ENCODE results near the gene LRGUK.
"Not testable (repeated sequence)": the region's sequence is repeated elsewhere in the genome, so short reads cannot be mapped to it uniquely, and the experiment has no call there.

LRGUK gene

DNA sequence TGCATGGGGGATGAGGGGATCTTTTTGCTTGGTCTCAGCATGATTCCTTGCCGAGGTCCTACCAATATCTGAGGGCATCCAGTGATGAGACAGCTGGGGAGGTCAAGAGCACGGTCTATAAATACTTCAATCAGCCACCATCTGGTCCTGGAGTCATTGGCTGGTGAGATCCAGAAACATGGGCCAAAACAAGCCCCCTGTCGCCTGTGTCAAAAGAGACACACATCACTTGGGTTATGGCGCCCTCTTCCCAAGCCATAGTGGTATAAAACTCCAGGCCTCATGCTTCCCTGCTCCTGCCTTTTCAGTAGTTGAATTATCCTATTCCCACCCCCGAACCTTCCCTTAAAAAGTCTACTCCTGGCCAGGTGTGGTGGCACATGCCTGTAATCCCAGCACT, 128.7 kb downstream of the LRGUK start:
- peak; percentile 95 for DNase-seq

- no peak for DNase-seq
Observed at GRCh38 chr7:134262322-134262721, 135.2 kb downstream of the LRGUK start.

- DNase-seq: no peak
Observed at GRCh38 chr7:134276951-134277350, 149.8 kb downstream of the LRGUK start.

- no peak for DNase-seq
Observed at GRCh38 chr7:134278502-134279153, 151.5 kb downstream of the LRGUK start.

- no peak for DNase-seq
Observed at GRCh38 chr7:134279336-134279735, 152.2 kb downstream of the LRGUK start.

DNA sequence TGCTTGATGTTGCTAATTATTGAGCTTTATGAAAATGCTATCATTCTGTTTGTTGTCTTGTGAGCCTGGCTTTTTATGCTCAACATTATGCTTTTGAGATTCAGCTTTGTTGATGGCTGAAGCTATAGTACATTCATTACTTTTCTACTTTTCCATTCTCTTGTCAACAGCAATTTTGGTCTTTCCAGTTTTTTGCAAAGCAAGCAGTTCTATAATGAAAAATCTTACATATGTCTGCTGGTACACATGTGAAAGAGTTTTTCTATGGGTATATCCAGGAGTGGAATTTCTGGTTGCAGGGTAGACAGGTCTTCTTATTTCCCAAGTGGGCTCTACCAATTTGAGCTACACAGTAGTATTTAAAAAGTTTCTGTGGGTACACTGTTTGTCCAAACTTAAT, 152.8 kb downstream of the LRGUK start:
- no peak for DNase-seq

GRCh38 chr7:134280508-134280907, 153.4 kb downstream of the LRGUK start:
- DNase-seq: no peak

- no peak for DNase-seq
Observed at GRCh38 chr7:134284011-134284410, 156.9 kb downstream of the LRGUK start.

- no peak for DNase-seq
Observed at GRCh38 chr7:134284952-134285351, 157.8 kb downstream of the LRGUK start.

- no peak for DNase-seq
Observed at GRCh38 chr7:134287916-134288659, 160.9 kb downstream of the LRGUK start.

GRCh38 chr7:134289423-134289822, 162.3 kb downstream of the LRGUK start:
- DNase-seq: no peak

- DNase-seq: no peak
Observed at GRCh38 chr7:134289841-134290240, 162.7 kb downstream of the LRGUK start.

DNA sequence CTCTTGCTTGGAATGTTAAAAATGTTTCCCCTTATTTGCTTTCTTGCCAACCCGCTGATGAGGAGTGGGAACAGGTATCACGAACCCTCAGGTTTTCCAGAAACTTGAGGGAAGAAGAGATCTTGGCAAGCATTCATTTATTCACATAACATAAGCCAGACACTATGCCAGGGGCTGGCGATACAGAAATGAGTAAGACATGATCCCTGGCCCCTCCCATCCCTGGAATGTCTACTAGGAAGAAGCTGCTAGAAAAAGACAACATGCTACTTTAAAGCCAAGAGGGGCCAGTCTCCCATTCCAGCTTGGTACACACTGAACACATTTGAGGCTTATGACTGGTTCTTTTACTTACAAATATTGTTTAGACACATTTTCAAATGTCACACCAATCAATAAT, 163.1 kb downstream of the LRGUK start:
- no peak for DNase-seq

DNA sequence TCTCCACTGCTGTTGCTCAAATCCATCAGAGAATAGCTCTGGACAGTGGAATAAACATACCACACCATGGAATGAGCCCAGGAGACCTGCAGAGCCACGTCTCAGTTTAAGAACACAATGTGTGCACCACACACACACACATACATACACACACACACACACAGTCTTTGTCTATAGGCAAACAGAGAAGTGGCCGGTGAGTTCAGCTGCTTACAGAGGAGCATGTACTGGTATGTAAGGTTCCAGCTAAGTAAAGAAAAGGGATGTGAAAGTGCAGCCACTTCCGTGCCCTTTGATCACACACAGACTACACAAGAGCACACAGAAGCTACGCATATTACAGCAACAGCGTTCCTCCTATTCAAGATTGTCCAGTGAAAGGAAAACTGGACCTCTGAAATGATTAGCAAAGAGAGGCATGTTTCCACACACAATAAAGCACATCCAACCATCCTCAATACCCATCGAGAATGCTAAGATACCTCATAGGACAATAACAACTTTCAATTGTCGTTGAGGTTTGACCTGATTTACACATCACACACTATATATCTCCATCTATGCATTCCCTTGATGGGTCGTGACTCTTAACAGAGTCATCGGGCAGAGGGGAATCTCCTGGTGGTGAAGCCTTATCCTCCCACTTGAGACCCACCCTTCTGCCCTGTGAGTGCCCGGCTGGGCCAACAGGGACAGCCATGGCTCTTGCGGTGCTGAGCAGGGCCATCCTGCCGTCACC, 166.0 kb downstream of the LRGUK start:
- no peak for DNase-seq

- not testable (repeated sequence) for DNase-seq
Observed at GRCh38 chr7:134295982-134296381, 168.8 kb downstream of the LRGUK start.

- no peak for DNase-seq
Observed at GRCh38 chr7:134297489-134297888, 170.3 kb downstream of the LRGUK start.

DNA sequence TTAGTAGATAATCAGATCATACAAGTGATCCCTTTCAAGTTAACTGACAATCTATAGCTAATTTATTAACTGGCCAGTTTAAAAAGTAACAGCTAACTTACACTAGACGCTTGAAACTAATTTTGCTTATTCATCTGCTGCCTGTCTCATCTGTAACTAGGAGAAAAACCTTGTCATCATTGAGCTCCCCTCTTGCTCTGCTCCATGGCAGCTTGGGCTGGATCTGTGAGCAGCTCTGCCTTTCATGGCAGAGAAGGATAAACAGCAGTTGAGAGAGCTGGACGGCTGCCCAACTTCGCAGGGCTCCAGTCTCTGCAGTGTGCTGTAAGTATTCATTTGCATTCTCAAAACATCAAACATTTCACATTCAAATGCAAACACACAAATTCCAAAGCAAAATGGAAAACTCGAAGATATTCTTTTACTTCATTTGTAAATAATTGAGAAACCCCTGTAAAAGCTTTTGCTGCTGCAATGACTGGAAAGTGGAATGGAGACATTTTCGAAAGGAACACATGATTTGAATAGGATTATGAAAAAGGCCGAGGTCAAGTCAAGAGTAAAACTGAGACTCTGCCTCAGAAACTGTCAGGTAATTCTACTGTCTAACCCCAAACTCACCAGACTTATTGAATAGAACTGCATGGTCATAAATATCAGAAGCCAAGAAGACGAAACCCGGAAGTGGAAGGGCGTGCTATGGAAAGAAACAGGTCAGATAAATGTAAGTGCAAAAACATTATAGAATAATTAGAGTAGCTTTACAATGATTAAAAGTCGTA, 172.0 kb downstream of the LRGUK start:
- DNase-seq: peak; percentile 64

DNA sequence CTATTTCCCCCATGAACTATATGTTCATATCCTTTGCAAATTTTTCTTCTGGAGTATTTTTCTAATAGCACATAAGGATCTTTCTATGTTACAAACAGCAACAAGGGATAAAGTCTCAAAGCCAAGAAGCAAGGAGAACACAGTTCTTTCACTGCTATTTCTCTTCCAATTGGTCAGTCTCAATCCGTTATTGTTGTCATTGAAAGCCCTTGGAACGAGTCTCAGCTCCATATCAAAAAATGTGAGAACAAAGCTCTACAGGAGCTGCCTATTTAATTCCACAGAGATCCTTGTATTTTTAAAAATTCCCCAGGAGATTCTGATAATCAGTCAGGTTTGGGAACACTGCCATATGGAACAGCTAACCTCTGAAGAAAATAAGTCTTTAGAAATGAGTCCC, 173.8 kb downstream of the LRGUK start:
- DNase-seq: no peak

- no peak for DNase-seq
Observed at GRCh38 chr7:134301592-134301991, 174.5 kb downstream of the LRGUK start.

GRCh38 chr7:134302120-134302519, 175.0 kb downstream of the LRGUK start:
- no peak for DNase-seq

DNA sequence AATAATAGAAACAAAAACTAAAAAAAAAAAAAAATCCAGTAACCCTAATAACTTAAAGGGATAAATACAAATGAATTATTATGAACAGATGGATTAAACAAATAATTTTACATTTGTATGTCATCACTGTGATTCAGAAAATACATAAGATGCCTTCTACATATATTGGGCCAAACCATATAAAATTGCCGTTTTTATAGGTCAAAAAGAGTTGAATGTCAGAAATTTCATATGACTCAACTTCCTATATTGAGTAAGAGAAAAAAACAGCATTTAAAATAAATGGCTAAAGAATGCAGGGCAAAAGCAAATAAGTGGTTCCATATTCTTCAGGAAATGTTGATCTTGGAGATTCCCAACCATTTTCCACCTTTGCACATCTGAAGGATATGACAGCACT, 180.2 kb downstream of the LRGUK start:
- no peak for DNase-seq

- no peak for DNase-seq
Observed at GRCh38 chr7:134308548-134308947, 181.4 kb downstream of the LRGUK start.

DNA sequence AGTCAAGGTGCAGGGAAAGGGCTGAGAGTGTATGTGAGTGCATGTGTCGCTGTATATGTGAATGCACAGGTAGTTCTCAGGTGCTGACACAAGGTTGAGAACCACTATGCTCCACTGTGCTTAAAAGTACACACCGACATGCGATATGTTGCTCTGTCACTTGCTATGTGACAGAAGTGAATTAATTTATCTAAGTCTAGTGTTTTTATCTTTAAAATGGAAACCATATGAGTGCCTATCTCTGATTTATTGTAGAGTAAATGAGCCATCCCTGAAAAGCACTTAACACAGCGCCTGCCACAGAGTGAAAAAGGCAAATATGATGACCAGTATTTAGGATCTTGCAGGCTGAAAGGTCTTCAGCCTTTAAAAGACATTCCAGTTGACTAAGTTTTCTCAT, 184.7 kb downstream of the LRGUK start:
- DNase-seq: no peak

All from DMS 273 treated with DMSO at 0.1 percent for 48 hours (cell line).